HG03432 (cell line): ENCODE measurements around the gene CPNE8.
A peak's percentile ranks its signal among the peaks of the same experiment; 100 is the strongest.

Experiments used
- ATAC-seq: cut with Tn5 transposase; IDR thresholded peaks from one replicate; pipeline ENCODE4 v1.9.1; 2021; ENCODE audit warnings: mild to moderate bottlenecking, moderate library complexity; ENCODE audit not compliant: unreplicated experiment

CPNE8 gene

DNA sequence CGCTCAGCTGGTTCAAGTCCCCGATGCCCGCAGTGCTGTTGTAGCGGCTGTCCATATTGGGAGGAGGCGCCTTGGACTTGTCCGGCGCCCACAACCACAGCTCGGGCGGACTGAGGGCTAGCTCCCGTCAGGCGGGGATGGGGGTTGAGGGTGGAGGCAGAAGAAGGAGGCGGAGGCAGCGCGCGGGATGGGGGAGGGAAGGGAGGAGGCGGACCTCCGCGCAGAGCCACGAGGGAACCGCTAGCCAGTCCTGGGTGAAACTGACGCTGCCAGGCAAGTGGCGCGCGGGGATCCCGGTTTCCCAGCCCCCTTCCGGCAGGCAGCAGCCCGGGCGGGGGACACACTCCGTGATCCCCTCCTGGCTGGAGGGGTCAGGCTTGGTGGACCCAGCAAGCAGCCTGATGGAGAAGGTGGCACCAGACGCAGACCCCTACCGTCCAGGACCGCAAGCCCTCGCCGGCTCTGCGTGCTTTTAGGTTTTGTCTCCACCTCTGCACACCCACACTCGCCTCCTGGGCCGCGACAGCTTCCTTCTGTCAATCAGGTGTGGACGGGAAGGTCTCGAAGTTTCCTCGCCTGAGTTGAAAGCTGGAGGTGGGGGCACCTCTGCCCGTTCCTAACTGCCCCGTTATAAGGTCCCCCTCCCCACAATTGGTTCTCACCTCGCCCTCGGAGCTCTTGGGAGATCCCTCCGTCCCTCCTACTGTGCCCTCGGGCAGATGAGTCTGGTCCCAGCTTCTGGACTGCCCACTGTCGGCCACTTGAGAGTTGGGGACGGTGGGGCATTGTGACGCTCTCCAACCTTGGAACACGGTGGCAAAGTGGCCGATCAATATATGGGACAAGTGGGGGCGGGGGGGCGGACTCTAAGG, at the start of gene CPNE8:
Gene CPNE8, minus strand, starts transcription at position 112 of the 872 bp plus-strand sequence. Its CDS starts 57 bp downstream, at position 55.
- ATAC-seq, result peak; percentile 69

GRCh38 chr12:38954238-38954873, 49.0 kb upstream of the CPNE8 start:
- no peak for ATAC-seq

- no peak for ATAC-seq
Measured at GRCh38 chr12:38949363-38949762, 44.0 kb upstream of the CPNE8 start.

GRCh38 chr12:38934686-38935085, 29.3 kb upstream of the CPNE8 start:
- ATAC-seq, result no peak

GRCh38 chr12:38934078-38934584, 28.7 kb upstream of the CPNE8 start:
- no peak for ATAC-seq

DNA sequence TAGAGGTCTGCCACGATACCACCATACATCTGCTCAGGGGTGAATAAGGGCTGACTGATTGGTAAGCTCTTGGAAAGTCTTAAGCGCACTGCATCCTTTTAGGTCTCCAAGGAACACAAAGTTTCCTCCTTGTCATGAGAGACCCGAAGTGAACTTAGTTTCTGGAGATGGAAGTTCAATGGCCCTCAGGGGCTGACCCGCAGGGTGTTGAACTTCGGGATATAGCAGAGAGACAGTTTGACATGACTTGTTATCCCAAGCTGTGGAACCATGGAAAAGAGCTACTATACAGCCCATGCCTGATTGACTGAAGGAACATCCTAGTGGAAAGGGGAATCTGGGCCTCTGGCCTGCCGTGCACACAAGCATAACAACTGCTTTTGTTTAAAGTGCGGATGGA, 26.9 kb upstream of the CPNE8 start:
- ATAC-seq, result no peak

GRCh38 chr12:38931461-38931860, 26.1 kb upstream of the CPNE8 start:
- no peak for ATAC-seq

GRCh38 chr12:38930990-38931389, 25.6 kb upstream of the CPNE8 start:
- ATAC-seq, result no peak

DNA sequence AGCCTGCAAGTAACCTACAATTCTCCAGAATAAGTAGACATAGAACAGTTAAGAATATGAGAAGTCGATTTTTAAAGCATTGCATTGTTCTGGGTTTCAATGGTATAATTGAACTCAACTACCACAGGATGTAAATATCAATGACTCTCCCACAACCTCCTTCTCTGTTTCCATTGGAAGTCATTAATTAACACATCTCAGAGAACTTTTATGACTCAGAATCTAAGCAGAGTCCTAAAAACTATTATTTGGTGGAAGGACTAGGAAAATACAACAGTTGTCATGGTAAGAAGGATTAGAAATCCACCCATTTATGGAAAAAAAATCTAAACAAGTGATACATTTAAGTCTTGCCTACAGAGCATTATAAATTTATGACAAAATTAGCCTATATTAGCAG, 21.1 kb upstream of the CPNE8 start:
- ATAC-seq, result no peak

GRCh38 chr12:38921025-38921677, 15.8 kb upstream of the CPNE8 start:
- ATAC-seq, result peak; percentile 99

GRCh38 chr12:38919191-38919590, 13.8 kb upstream of the CPNE8 start:
- ATAC-seq, result no peak

GRCh38 chr12:38915429-38916182, 10.2 kb upstream of the CPNE8 start:
- no peak for ATAC-seq

DNA sequence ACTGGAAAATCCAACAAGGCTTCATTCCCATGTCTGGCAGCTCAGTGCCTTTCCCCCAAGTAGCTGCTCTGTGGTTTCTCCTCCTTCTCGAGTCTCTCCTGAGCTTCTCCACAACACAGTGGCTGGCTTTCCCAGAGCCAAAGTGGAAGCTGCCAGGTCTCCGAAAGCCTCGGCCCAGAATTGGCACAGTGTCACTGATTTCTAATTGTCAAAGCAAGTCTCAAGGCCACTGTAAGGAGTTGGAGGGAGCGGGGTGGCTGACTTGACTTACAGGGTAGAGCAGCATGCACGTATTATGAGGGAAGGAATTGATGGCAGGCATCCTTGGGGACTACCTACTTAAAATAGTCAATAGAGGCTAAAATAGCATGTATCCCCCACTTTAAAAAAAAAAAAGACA, 6.7 kb upstream of the CPNE8 start:
- ATAC-seq, result no peak

GRCh38 chr12:38911611-38912010, 6.2 kb upstream of the CPNE8 start:
- no peak for ATAC-seq

GRCh38 chr12:38907201-38907923, 2.0 kb upstream of the CPNE8 start:
- ATAC-seq, result no peak

DNA sequence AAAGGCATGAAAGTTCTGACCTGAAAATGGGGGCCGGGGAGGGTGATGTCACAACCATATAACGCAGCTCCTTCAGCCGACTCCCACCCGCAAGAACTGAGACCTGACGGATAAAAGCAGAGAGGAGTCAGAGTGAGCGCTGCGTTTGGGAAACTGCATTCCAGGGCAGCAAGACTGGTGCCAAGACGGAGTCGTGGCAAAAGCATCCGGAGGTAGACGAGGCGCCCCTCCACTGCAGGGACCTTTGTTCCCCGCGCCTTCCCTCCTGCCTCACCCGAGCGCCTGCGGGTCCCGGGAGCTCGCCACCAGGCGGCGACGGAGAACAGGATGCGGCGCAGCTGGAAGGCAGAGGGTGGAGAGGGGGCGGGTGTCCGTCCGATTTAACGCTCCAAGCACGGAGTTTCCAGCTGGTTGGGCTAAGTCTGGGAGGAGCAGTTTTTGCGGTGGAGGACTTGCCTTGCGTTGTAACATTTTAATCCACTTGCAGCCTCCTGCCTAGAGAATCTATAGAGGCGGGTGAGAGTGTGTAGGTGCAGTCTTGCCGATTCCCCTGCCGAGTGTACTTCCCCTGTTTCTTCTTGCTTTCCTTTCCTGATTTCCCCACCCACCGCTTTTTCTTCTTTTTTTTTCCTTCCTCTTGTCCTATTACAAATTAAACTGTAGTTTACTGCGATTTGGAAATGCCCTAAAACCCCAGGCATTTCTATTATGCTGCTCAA, 1.2 kb upstream of the CPNE8 start:
- peak; percentile 64 for ATAC-seq

DNA sequence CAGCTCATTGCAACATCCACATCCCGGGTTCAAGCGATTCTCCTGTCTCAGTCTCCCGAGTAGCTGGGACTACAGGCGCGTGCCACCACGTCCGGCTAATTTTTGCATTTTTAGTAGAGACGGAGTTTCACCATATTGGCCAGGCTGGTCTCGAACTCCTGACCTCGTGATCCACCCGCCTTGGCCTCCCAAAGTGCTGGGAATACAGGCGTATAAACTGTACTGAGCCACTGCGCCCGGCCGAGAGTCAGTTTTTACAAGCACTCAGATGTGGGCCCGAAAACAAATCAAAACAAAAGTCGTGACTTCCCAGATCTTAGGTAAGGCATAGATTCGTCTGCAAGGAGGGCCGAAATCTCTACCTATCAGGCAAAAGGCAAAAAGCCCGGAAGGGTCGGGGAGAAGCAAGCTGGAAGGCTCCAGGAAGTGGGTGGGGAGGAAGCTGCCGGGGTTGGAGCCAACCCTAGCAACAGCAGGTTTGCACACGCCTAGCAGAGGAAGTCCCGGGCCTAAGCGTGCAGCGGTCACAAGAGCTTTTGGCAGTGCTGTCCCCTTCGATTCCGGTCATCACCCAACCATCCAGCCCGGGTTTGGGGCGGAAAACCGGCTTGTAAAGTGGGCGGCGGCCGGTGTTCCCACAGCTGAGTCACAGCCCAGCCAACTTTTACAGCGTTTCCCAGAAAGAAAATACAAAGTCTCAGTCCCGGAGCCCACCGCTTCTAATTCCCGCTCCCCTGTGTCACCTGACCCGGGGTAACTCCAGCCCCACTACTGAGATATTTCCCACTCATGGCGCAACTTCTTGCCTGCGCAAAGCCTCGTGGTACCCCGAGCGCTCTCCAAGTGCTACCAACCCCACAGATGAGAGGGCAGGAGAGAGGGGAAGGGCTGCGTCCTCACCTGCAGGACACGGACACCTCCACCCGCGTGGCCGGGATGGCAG, 583 bp downstream of the CPNE8 start:
- ATAC-seq, result peak; percentile 70

- no peak for ATAC-seq
Measured at GRCh38 chr12:38903596-38903995, 1.8 kb downstream of the CPNE8 start.
